Measurements from ENCODE around the gene AMBRA1.

The AMBRA1 gene

DNA sequence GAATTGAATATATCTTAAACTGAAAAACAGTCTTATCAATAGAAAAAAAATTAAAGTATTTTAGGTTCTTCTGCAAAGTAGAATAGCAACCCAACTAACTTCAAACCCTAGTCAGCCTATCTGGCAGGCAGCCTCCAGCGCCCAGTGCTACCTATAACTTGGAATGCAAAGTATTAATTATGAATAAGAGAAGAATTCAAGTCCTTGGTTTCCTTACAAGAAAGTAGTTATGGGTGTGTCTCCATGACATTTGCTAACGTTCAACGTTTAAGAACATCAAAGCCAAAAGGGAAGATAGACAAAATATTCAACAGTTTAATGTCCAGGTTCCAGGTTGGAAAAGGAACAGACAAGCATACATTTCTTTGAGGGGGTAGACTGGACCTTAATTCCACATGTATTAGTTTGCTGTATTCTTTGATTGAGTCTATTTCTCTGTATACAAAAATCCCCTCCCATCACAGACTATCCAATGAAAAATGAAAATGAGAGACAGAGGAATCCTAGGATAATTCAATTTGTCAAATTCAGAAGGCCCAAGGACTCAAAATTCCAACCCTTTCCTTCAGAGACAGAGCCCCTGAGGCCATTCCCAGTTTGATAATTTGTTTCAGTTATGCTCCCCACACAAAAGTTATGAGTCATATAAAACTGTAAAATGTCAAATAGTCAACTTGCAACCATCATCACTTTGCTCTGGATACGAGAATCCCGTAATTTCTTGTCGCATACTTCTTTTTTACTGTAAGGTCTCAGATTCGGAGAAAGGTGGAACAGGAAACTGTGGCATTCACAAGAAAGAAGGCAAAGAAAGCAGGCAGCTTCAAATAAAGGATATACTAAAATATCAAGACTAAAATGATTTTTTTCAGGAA, 118.5 kb downstream of the AMBRA1 start:
- no peak for DNase-seq (ENCODE audit: low read depth)

DNA sequence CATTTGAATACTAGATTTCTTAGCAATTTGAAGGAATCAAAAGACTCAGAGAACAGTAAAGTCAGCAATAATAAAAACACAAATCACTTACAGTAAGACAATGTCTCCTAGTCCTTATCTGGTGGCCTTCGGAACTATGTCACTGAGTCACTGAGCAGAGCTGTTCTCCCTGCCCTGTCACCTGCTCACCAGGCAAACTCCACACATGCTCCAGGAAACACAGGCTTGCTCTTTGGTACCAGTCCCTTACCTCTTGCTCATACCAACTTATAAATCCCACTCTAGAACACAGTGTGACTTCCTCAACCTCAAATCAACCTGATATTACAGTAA, 121.2 kb downstream of the AMBRA1 start:
- no peak for DNase-seq (ENCODE audit: low read depth)

DNA sequence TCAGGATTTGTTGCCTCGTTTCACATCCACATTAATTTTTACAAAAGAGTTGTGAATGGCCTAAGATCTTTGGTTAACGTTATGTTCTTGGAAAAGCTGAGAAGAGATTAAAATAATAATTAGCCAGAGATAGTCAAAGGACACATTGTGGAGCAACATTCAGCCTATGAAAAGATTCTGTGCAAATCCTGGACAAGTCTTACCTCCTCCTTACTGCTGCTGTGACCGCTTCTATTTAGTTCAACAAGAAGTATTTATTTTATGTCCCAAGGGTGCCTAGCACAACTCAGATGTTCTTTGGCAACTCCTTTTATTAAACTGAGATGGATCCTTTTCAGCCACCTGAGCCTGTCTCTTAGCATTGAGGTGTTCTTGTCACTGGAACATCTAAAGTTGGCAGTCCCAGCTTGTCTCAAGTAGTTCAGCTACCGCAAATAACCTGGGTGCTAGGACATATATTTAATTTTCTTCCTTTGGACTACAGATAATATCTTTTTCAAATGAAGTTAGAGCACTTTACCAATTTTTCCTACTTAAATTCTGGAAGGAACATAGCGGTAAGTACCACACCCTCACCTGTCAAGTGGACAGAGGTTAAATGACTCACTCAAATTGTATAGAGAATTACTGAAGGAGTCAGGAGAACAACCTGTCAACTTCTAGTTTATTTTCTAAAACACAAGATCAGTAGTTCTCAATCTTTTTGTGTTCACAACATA, 121.7 kb downstream of the AMBRA1 start:
- no peak for DNase-seq (ENCODE audit: low read depth)

DNA sequence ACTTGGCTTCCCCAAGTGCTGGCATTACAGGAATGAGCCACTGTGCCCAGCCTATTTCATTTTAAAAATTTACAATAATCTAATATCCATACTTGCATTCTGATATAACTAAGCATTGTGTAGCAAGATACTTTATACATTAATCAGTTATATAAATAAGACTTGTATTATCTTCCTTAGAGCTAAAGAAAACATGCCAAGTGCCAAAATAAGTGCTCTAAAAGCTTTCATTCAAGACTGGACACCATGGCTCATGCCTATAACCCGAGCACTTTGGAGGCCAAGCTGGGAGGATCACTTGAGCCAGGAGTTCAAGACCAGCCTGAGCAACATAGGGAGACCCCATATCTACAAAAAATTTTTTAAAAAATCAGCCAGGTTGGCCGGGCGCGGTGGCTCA, 123.9 kb downstream of the AMBRA1 start:
- DNase-seq (ENCODE audit: low read depth): no peak

DNA sequence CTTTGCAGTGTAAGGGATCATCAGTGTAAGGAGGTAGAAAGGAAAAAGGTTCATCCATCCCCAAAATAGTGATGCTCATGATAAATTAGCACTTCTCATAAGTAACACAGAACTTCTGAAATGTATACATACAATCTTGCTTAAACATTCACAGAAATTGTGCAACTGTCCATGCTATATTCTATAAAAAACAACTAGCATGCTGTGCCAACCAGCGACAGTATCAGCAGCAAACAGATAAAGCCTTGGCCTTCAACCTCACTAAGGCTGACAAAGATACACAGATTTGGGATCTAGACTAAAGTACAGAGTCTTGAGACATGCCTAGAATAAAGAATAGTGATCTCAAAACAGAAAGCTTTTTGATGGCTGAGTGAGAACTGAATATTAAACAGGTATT, 128.1 kb downstream of the AMBRA1 start:
- DNase-seq (ENCODE audit: low read depth): peak; percentile 9

DNA sequence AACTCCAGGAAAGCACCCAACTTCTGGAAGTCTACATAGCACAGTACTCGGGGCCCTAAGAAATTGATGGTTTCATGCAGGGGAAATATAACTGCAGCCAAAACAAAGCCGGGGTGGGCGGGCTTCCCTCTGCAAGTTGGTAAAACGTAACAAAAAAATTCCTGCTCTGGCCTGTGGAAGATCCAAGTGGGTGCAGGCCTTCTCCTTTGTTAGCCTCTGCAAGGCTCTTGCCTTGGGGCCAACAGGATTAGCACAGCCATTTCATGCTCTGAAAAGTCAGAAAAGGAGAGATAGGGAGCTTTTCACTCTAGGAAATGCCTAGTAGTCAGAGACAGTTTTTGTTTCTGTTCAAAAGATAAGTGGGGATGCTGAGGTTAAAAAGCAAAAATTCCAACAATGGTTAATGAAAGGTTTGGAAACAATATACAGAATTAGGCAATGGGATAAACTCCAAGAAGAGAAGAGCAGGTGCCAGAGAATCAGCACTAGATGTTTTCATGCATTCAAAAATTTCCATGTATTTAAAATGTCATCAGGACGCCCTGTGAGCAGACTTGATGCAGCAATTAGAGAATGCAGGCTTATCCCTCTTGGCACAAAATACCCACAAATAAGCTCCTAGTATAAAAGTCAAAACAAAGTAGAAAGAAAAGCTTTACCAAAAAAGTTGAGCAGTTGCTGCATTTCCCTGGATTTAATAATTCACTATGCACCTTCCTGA, 130.0 kb downstream of the AMBRA1 start:
- DNase-seq (ENCODE audit: low read depth): no peak

DNA sequence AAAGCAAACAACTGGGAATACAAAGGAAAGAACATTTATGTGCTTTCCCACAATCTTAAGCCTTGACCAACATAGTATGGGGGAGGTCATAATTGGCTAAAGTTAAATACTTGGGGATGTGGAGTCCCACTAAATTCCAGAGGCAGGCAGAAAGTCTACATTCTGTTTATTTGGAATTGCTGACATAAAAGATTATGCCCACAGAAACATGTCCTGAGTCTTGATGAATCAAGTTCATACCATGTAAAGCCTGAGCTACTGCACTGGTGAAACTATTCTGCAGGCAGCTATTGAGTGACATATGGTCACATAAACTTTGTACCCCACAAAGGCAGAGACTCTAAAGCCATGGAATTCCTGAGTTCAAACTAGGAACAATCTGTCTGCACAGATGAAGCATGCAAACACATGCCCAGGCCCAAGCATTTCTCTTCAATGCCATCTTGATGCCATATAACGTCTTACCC, 132.3 kb downstream of the AMBRA1 start:
- peak; percentile 31 for DNase-seq (ENCODE audit: low read depth)

DNA sequence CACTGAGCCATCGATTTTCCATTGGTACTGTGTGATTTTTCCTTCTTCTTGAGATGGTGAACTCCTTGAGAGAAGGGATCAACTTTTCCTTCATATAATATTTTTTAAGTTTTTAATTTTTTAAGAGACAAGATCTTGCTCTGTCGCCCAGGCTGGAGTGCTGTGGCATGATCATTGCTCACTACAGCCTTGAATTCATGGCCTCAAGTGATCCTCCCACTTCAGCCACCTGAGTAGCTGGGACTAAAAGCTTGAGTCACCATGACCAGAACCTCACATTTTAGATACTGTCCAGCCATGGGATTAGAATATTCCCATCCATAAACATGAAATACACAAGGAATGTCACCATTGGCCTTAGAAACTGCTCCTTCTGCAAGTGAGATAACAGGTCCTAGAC, 135.3 kb downstream of the AMBRA1 start:
- DNase-seq (ENCODE audit: low read depth): no peak

DNA sequence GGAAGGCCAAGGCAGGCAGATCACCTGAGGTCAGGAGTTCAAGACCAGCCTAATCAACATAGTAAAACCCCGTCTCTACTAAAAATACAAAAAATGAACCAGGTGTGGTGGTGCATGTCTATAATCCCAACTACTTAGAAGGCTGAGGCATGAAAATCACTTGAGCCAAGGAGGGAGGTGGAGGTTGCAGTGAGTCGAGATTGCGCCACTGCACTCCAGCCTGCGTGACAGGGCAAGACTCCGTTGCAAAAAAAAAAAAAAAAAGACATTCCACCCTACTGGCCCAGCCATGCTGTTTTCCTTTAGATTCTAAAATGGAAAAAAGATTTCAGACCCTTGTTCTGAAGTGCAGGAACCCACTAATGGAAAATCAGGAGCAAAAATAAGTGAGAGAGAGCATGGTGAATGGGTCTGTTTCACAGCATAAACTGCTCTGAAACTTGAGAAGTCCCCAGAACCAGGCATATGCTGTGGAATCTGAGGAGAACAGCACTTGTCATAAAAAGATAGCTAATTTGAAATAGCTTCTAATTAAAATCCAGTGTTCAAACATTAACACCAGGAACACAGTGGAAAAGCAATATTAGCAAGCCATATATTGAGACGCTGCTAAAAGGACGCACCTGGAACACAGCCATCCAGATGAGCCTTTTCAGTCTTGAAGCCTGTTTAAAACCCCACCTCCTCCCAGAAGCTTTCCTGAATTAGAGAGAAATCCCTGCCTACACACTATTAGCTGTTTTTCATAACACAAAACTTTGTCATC, 136.0 kb downstream of the AMBRA1 start:
- DNase-seq (ENCODE audit: low read depth): peak; percentile 61

DNA sequence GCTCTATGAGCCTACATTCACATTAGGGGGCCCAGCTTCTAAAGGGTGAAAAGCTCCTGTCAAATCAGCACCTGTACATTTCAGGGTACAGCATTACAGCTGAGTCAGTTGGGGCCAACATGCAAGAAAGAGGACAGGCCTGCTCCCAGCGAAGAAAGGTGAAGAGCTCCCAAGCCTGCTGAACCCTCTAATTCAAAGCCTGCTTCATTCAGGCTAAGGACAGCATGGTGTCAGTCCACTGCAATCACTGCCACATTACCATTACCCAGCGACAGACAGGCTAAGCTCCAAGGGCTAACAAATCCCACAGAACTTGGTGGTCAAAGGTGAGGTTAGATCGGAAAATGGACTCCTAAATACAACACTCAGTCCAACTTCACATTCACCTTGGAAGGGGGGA, 136.8 kb downstream of the AMBRA1 start:
- no peak for DNase-seq (ENCODE audit: low read depth)

DNA sequence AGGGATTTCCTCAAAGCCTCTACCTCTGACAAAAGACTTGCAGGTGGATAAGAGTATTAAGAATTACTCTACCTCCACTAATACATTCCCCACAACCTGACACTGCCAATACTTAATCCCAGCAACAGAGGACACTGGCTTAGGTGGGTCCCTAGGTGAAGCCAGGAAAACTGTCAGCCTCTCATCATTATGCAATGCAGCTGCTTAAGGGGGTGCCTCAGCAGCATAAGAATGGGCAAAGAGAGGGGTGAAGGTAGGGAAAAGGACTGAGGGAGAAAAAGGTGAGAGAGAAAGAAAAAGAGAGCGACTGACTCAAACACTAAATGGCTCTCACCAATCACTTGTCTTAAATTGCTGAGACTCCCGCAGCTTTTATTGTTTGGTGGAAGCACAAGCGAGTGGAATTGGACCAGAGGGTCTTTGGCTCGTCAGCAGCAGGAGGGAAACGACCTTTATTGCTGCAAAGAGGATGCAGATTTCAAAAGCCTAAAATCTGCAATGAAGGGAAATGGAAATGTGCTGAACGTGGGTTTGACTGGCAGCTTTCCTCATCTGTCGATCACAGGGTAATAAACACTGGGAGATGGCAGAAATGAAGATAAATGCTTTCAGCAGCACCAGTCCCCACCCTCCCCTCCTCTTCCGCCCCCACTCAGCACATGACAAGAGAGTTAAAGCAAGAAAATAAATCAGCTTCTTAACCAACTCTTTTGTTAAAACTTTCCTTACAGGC, 137.4 kb downstream of the AMBRA1 start:
- no peak for DNase-seq (ENCODE audit: low read depth)

DNA sequence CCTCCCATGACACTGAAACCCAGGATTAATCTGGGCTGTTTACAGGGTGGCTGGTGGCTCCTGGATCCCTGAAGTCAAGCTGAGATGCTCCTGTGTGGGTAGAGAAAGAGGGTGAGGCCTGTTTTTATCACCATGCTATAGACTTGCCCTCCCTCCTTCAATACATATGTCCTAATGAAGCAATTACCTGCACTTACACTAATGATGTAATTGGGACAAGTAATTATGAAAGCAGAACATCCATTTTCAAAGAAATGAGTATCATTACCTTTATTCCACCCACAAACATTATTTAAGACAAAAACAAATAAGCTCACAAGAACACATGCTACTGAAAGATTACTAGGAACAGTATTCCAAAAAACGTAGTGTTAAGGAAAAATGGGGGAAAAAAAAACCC, 138.0 kb downstream of the AMBRA1 start:
- DNase-seq (ENCODE audit: low read depth): no peak

DNA sequence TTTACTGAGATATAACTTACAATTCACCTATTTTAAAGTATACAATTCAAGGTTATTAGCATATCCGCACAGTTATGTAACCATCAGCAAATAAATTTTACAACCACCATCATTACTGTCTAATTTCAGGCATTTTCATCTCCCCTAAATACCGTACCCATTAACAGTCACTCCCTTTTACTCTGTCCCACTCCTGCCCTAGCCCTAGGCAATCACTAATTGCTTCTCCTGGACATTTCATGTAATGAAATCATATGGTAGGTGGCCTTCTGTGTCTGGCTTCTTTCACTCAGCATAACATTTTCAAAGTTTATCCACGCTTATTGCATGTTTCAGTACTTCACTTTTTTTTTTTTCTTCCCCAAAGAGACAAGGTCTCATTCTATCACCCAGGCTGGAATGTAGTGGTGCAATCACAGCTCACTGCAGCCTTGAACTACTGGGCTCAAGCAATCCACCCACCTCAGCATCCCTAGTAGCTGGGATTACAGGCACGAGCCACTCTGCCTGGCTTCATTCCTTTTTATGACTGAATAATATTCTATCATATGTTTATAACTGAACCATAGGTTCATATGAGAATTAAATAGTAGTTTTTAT, 140.8 kb downstream of the AMBRA1 start:
- DNase-seq (ENCODE audit: low read depth): peak; percentile 39

DNA sequence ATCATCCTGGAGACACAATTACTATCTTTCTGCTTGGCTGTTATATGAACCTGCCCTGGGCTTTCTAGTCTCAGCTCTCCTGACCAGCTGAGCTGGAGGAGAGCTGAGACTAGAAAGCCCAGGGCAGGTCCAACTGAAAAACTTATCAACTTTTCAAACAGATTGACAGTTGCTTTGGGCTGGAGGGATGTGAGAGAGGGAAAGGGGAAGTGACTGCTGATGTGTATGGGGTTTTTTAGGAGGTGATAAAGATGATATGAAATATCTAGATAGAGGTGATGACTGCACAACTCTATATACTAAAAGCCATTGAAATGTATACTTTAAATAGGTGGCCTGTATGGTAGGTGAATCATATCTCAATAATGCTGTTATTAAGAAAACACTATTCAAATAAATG, 142.1 kb downstream of the AMBRA1 start:
- no peak for DNase-seq (ENCODE audit: low read depth)

DNA sequence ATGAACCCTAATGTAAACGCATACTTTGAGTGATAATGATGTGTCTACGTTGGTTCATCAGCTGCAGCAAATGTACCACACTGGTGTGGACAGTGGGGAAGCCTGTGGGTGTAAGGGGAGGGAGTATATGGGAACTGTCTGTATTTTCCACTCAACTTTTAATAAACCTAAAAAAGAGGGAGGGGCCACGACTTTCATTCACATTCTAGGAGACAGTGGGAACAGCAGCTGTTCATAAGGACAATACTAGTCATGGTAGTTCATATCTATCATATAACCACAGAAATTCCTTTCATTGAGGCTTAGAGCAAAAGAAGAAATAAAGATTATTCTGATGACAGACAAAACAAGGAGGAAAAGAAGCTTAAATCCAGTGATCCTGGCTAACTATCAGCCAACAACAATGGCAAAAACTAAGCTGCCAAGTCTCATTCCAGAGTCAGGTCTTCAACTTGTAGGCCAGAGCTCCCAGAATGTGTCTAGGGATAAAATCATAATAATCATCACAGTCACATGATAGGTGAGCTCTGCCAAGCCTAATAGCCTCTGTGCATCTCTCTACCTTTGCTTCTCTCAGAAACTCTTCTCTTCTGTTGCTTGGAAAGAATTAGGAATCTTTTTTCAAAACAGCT, 142.9 kb downstream of the AMBRA1 start:
- peak; percentile 24 for DNase-seq (ENCODE audit: low read depth)

DNA sequence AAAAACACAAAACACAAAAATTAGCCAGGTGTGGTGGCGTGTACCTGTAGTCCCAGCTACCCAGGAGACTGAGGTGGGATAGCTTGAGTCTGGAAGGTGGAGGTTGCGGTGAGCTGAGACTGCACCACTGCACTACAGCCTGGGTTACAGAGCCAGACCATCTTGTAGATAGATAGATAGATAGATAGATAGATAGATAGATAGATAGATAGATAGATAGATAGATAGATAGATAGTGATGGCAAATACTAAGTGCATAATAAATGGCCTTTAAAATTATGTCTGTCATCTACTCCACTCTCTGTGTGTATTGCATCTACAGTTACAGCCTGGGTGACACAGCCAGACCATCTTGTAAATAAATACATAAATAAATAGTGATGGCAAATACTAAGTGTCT, 146.3 kb downstream of the AMBRA1 start:
- no peak for DNase-seq (ENCODE audit: low read depth)

DNA sequence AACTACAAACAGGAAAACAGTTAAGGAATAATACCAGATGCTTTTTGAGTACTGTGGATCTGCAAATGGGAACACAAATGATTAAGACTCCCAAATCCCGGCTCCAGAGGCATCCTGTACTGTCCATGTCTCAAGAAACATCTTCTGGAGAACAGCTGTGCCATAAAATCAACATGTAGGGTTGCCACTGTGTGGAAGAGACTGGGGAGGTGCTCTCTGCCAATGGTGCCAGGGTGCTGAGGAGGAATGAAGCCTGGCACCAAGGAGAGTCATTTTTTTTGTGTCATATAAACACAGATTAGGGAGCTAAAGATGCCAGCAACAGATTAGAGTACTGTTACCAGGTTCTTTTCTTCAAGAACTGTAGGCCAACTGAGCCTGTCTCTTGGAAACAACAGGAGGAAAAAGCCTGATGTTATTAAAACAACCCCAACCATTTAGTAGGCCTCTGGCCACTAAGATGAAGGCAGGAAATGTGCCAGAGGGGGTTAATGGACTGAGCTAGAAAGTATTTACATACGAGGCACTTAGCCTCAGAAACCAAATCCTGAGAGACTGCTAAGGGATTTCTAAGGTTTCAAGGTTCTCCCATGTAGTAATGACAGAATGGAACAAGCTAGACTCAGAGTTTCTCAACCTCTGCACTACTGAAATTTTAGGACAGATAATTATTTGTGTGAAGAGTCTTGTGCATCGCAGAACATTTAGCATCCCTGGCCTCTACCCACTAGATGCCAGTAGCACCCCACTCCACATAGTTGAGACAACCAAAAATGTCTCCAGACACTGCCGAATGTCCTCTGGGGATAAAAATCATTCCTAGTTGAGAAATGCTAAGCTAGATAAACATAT, 147.7 kb downstream of the AMBRA1 start:
- DNase-seq (ENCODE audit: low read depth): peak; percentile 51

DNA sequence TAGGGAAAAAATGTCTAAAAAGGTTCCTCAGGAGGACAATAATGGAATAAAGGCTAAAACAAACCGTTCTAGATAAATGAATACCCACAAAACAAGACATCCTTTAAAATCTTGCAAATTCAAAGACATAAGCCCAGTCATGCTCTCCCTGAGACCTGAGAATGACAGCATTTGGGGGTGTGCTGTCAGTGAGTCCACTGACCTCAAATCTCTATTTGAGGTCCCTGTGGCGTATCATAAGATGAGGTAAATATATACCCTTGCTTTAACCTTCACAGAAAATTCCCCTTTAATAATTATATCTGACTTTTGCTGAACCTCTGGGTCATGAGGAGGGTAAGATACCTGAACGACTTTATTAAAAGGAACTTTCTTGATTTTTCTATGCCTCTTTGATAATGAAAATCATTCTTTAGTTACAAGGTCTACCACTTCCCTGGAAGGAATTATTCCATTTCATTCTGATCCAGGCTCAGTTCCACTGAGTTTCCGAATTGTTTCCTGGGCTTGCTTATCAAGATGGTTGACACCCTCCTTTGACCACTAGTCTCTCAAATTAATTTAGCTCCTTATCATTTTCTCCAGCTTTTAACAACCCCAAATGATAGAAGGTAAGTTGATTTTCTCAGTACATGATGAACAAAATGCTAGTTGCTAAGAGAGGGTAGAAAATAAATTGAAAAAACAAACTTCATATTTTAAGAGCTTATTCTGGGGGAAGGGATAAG, 148.5 kb downstream of the AMBRA1 start:
- no peak for DNase-seq (ENCODE audit: low read depth)

DNA sequence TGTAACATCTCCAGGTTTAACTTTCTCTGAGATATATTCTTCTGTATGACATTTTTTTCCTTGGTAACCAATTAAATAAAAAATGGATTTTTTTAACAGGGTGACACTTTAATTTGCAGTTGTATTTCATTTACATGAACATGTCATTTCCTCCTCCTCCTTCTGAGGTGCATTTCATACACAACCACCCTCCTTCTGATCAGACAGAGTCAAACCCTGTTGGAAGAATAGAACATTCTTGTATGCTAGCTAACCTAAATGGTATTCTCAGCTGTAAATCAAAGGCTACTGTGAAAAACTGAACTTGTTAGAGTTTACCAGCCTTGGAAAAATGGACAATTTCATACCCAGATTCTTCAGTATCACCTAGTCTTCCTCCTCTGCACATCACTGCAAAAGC, 149.5 kb downstream of the AMBRA1 start:
- DNase-seq (ENCODE audit: low read depth): peak; percentile 35

Data from iris pigment epithelial cell (primary cell).